ENCODE data around the gene BEST1. TPM values are rescaled to one million over a fixed set of nuclear protein-coding genes. Genes with fewer than 3 reads are reported as not detected.

Gene BEST1
- total and polyA plus RNA-seq, 2 of the 13 experiments (the other 11 are each of a cell fraction or from before 2014, with no cell fraction given), result 0.09 to 0.65 TPM

GRCh38 chr11:61967116-61967923 is 17.2 kb downstream of the BEST1 start, which contains the start of gene FTH1 (continued):
- TF ChIP-seq THAP8 (CRISPR knock-in tag; IDR thresholded peaks at IDR 0.05; ENCODE audit: borderline replicate concordance), result no peak
- TF ChIP-seq ZNF451 (CRISPR knock-in tag; IDR thresholded peaks at IDR 0.05), result peak; percentile 22; the same call in 1 of the 2 replicates
- peak; percentile 85; the same call in 1 of the 2 replicates for TF ChIP-seq ZNF816 (CRISPR knock-in tag; IDR thresholded peaks at IDR 0.05; ENCODE audit: borderline replicate concordance)
- no peak for TF ChIP-seq ZNF512 (CRISPR knock-in tag; IDR thresholded peaks at IDR 0.05)
- peak; percentile 74 for TF ChIP-seq SAP130 (CRISPR knock-in tag; IDR thresholded peaks at IDR 0.05; ENCODE audit: low read depth)
- TF ChIP-seq TBX3 (IDR thresholded peaks at IDR 0.05; ENCODE audit: borderline replicate concordance), result no peak
- peak; percentile 71 for TF ChIP-seq ZFX (CRISPR knock-in tag; IDR thresholded peaks at IDR 0.05; ENCODE audit: low read depth)
- TF ChIP-seq ZNF251 (CRISPR knock-in tag; IDR thresholded peaks at IDR 0.05), result no peak
- no peak for TF ChIP-seq HNF4A (CRISPR knock-in tag; IDR thresholded peaks at IDR 0.05)
- 0 out of 2 replicates have a peak, but pooled peaks have one; percentile 27 for TF ChIP-seq PITX1 (CRISPR knock-in tag; IDR thresholded peaks at IDR 0.05)
- TF ChIP-seq SP140L (CRISPR knock-in tag; IDR thresholded peaks at IDR 0.05; ENCODE audit: borderline replicate concordance), result no peak
- TF ChIP-seq ZNF790 (CRISPR knock-in tag; IDR thresholded peaks at IDR 0.05; ENCODE audit: borderline replicate concordance), result 0 out of 2 replicates have a peak, but pooled peaks have one; percentile 69
- TF ChIP-seq MED1 (CRISPR knock-in tag; IDR thresholded peaks at IDR 0.05), result peak; percentile 83
- peak; percentile 57; the same call in 1 of the 2 replicates for TF ChIP-seq ZNF589 (CRISPR knock-in tag; conservative IDR thresholded peaks at IDR 0.05)
- TF ChIP-seq ZNF746 (CRISPR knock-in tag; IDR thresholded peaks at IDR 0.05), result no peak; the same call in 1 of the 2 replicates
- TF ChIP-seq ARHGAP35 (CRISPR knock-in tag; IDR thresholded peaks at IDR 0.05; ENCODE audit: borderline replicate concordance), result peak; percentile 71; the same call in 1 of the 2 replicates
- no peak for TF ChIP-seq SNRNP70 (IDR thresholded peaks at IDR 0.05; ENCODE audit: low read depth, low read length)
- no peak for TF ChIP-seq ZNF558 (CRISPR knock-in tag; IDR thresholded peaks at IDR 0.05; ENCODE audit: borderline replicate concordance)
- peak; percentile 89; the same call in 1 of the 2 replicates for TF ChIP-seq REL (CRISPR knock-in tag; conservative IDR thresholded peaks at IDR 0.05)
- TF ChIP-seq FOXA3 (CRISPR knock-in tag; IDR thresholded peaks at IDR 0.05), result peak; percentile 53; the same call in 1 of the 2 replicates
- peak; percentile 84 for TF ChIP-seq UBTF (CRISPR knock-in tag; IDR thresholded peaks at IDR 0.05)
- peak; percentile 81 for TF ChIP-seq MAF1 (CRISPR knock-in tag; IDR thresholded peaks at IDR 0.05; ENCODE audit: borderline replicate concordance)
- TF ChIP-seq ZNF580 (CRISPR knock-in tag; IDR thresholded peaks at IDR 0.05; ENCODE audit: borderline replicate concordance, low read depth), result peak; percentile 60; the same call in 1 of the 2 replicates
- TF ChIP-seq BRCA1 (CRISPR knock-in tag; IDR thresholded peaks at IDR 0.05), result peak; percentile 78; the same call in 1 of the 2 replicates
- no peak for TF ChIP-seq HMG20B (CRISPR knock-in tag; conservative IDR thresholded peaks at IDR 0.05)
- no peak for TF ChIP-seq NFIC (IDR thresholded peaks at IDR 0.05; ENCODE audit: low read length)
